ENCODE data around the gene SPATA21. TPM values are rescaled to one million over a fixed set of nuclear protein-coding genes. Genes with fewer than 3 reads are reported as not detected.

Gene SPATA21
- total RNA-seq, 2 experiments from 2014 or later = not detected

GRCh38 chr1:16402742-16403141, 34.5 kb downstream of the SPATA21 start:
- H3K4me1 Mint-ChIP-seq = no peaks in the 10 kb centered on the region
- H3K27me3 Mint-ChIP-seq = peaks cover 3% of the 10 kb centered on the region
- H3K9me3 Mint-ChIP-seq = no peaks in the 10 kb centered on the region
- no peak overlapping the region for H3K4me3 Mint-ChIP-seq
- ChIA-PET CTCF (no interaction called here), POLR2A (no interaction called here)
- H3K36me3 Mint-ChIP-seq (ENCODE audit: low read depth) = peaks cover 2% of the 10 kb centered on the region
- H3K27ac Mint-ChIP-seq = no peak overlapping the region
- DNase-seq = no peak

GRCh38 chr1:16398371-16398953, 38.8 kb downstream of the SPATA21 start:
- no peaks in the 10 kb centered on the region for H3K27me3 Mint-ChIP-seq
- H3K27ac Mint-ChIP-seq = no peak overlapping the region
- peaks cover 13% of the 10 kb centered on the region for H3K36me3 Mint-ChIP-seq (ENCODE audit: low read depth)
- DNase-seq = no peak
- ChIA-PET CTCF (no interaction called here), POLR2A (no interaction called here)
- H3K4me3 Mint-ChIP-seq = no peak overlapping the region
- peaks cover 8% of the 10 kb centered on the region for H3K4me1 Mint-ChIP-seq
- no peaks in the 10 kb centered on the region for H3K9me3 Mint-ChIP-seq

GRCh38 chr1:16397120-16397519, 40.1 kb downstream of the SPATA21 start:
- Mint-ChIP-seq H3K27ac (peak overlapping the region; percentile 74), H3K4me3 (no peak overlapping the region), H3K27me3 (no peaks in the 10 kb centered on the region), H3K4me1 (peaks cover 20% of the 10 kb centered on the region), H3K9me3 (no peaks in the 10 kb centered on the region), H3K36me3 (ENCODE audit: low read depth) (peaks cover 19% of the 10 kb centered on the region)
- DNase-seq = no peak
- ChIA-PET CTCF (no interaction called here), POLR2A (no interaction called here)

DNA sequence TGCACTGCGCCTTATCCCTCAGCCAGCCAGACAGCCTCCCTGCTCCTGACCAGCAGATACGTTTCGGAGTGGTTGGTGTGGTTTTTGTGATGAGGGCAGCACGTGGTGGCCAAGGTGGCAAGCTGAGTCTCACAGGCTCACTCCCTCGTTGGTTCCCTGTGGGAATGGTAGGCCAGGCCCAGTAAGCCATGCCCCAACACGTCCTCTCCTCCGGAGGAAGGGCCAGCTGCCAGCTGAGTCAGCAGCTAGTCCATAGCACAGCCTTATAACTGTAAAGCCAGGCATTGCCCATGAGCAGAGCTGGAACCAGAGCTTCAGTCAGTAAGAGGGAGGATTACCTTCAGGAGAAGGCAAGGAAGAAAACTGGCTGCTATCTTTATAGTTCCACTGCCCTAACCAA, 40.6 kb downstream of the SPATA21 start:
- CTCF ChIA-PET = interaction anchor here (0.8 kb wide), 1 partner anchor 14 kb away, joined by 3 read pairs; no protein-coding TSS in a partner anchor
- Mint-ChIP-seq H3K27ac (peak overlapping the region; percentile 64), H3K36me3 (ENCODE audit: low read depth) (peaks cover 19% of the 10 kb centered on the region)

GRCh38 chr1:16394977-16395376, 42.2 kb downstream of the SPATA21 start:
- CTCF ChIA-PET = interaction anchor here (1.3 kb wide), 1 partner anchor 19 kb away, joined by 3 read pairs; no protein-coding TSS in a partner anchor
- Mint-ChIP-seq H3K9me3 (no peaks in the 10 kb centered on the region), H3K4me3 (no peak overlapping the region), H3K36me3 (ENCODE audit: low read depth) (peaks cover 21% of the 10 kb centered on the region), H3K4me1 (peaks cover 42% of the 10 kb centered on the region), H3K27me3 (no peaks in the 10 kb centered on the region), H3K27ac (no peak overlapping the region)
- POLR2A ChIA-PET = no interaction called here
- DNase-seq = no peak

More for the DNA sequence above, 40.6 kb downstream of the SPATA21 start:
- H3K4me1 Mint-ChIP-seq = peaks cover 25% of the 10 kb centered on the region
- H3K27me3 Mint-ChIP-seq = no peaks in the 10 kb centered on the region
- POLR2A ChIA-PET = no interaction called here
- no peak overlapping the region for H3K4me3 Mint-ChIP-seq
- DNase-seq = no peak
- H3K9me3 Mint-ChIP-seq = no peaks in the 10 kb centered on the region

DNA sequence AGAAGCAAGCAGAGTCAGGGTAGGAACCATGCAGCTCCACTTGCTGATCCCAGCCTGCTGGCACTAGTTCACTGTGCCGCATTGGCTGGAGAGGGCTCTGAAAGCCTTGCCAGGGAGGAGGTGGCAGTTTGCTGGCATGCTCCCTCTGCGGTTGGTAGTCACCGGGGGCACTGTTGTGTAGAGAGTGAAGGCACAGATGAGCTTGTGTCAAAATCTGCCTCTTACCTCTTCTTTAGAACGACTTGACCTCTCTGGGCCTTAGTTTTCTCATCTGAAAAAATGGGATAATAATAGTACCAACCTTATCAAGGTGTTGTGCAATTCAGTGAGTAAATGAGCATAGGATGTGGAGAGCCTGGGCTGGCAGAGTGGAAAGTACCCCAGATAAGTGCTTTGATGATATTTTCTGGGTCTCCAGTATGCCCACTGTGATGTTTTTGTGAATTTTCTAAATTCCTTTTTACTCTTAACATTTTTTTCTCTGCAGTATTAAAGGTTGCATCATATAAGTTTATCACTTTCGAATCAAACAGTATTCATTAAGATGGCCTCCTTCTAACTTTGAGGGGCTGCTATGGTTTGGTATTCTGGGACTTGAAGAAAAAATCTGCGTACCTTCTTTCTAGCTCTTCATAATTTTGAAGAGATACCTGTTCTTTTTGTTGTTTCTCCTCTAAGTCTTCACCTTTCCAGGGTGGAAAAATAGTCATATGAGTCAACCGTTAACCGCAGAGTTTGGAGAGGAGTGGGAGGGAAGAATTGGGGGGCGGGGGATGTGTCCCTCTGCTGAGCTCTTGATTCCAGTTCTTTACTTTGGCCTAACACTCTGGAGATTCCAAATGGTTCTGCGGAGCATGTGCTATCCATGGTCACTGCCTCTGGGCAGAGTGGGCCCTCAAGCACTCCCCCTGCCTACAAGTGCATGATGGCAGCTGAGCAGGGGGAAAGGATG, 43.4 kb downstream of the SPATA21 start:
- Mint-ChIP-seq H3K9me3 (no peaks in the 10 kb centered on the region), H3K36me3 (ENCODE audit: low read depth) (peaks cover 19% of the 10 kb centered on the region), H3K27ac (no peak overlapping the region), H3K4me1 (peaks cover 47% of the 10 kb centered on the region), H3K4me3 (no peak overlapping the region), H3K27me3 (no peaks in the 10 kb centered on the region)
- POLR2A ChIA-PET = no interaction called here
- DNase-seq = no peak
- CTCF ChIA-PET = interaction anchor here (0.9 to 1.3 kb wide), 2 partner anchors 17 to 47 kb away, joined by 3 to 4 read pairs; partner anchors contain the start of gene NECAP2

GRCh38 chr1:16392740-16393569, 44.3 kb downstream of the SPATA21 start:
- H3K4me1 Mint-ChIP-seq = peaks cover 49% of the 10 kb centered on the region

DNA sequence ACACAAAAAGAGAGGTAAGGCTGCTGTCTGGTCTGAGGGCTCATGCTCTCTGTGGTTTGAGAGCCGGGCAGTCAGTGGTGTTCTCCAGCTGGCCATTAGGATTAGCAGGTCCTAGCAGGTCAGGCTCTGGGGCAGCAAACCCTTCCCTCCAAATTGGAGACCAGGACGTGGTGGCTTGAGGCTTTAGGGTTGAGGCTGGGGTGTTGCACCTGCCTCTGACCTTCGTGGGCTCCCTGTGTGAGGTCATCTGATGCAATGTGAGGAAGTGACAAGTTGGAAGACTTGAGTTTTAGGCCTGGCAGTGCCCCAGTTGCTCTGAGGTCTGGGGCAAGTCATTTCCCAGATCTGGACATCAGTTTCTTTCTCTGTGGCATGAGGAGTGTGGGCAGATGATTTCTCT, 45.8 kb downstream of the SPATA21 start:
- CTCF ChIA-PET = interaction anchor here (1.1 to 1.3 kb wide), 2 partner anchors 9 to 28 kb away, joined by 3 to 4 read pairs; no protein-coding TSS in a partner anchor

More at GRCh38 chr1:16392740-16393569, 44.3 kb downstream of the SPATA21 start:
- peak overlapping the region; percentile 43 for H3K27ac Mint-ChIP-seq
- H3K9me3 Mint-ChIP-seq = no peaks in the 10 kb centered on the region
- ChIA-PET CTCF (interaction anchor here (1.3 kb wide), 1 partner anchor 30 kb away, joined by 4 read pairs; no protein-coding TSS in a partner anchor), POLR2A (no interaction called here)
- no peak for DNase-seq
- H3K27me3 Mint-ChIP-seq = no peaks in the 10 kb centered on the region
- H3K36me3 Mint-ChIP-seq (ENCODE audit: low read depth) = peaks cover 19% of the 10 kb centered on the region
- H3K4me3 Mint-ChIP-seq = no peak overlapping the region

GRCh38 chr1:16387201-16388188, 49.7 kb downstream of the SPATA21 start:
- CTCF ChIA-PET = interaction anchor here (1.2 to 1.8 kb wide), 5 partner anchors 9 to 53 kb away, joined by 3 to 4 read pairs (median 4); partner anchors contain the start of gene NECAP2
- peak overlapping the region; percentile 91 for H3K27ac Mint-ChIP-seq
- H3K9me3 Mint-ChIP-seq = no peaks in the 10 kb centered on the region
- H3K4me1 Mint-ChIP-seq = peaks cover 73% of the 10 kb centered on the region
- H3K4me3 Mint-ChIP-seq = peak overlapping the region; percentile 68
- no peaks in the 10 kb centered on the region for H3K27me3 Mint-ChIP-seq
- DNase-seq = peak; percentile 32
- POLR2A ChIA-PET = interaction anchor here (0.7 kb wide), 1 partner anchor 27 kb away, joined by 3 read pairs; no protein-coding TSS in a partner anchor
- peaks cover 15% of the 10 kb centered on the region for H3K36me3 Mint-ChIP-seq (ENCODE audit: low read depth)

More for the DNA sequence above, 45.8 kb downstream of the SPATA21 start:
- Mint-ChIP-seq H3K27ac (peak overlapping the region; percentile 61), H3K36me3 (ENCODE audit: low read depth) (peaks cover 22% of the 10 kb centered on the region), H3K27me3 (no peaks in the 10 kb centered on the region), H3K9me3 (no peaks in the 10 kb centered on the region), H3K4me1 (peaks cover 55% of the 10 kb centered on the region), H3K4me3 (no peak overlapping the region)
- POLR2A ChIA-PET = no interaction called here
- DNase-seq = no peak

DNA sequence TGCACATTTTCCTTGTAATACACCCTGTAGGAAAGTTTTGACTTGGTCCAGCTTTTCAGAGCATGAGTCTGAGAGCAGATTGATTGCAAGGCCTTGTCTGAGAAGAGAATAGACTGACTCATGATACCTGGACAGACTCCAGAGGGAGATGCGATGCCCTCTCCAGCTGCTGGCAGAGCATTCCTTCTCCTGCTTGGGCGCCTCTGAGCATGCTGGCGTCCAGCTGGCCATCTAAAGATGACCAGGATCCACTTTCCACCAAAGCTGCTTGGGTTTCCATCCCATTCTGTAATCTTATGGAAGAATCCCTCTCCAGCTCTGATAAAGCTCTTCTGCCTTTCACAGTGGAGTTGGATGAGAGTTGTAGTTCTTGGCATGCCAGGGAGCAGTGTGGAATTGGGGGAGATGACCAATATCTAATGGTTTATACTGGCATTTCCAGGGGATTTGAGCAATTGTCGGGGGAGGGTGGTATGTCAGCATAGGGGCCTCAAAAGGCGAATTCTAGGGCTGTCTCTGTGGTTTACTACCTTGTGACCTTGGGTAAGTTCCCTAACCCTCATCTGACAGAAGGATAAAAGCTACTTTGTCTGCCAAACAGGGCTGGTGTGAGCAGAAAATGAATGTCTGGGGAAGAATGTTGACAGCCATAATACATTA, 50.6 kb downstream of the SPATA21 start:
- H3K4me3 Mint-ChIP-seq = peak overlapping the region; percentile 13
- POLR2A ChIA-PET = no interaction called here
- no peaks in the 10 kb centered on the region for H3K27me3 Mint-ChIP-seq

More for the DNA sequence above, 50.6 kb downstream of the SPATA21 start:
- Mint-ChIP-seq H3K27ac (peak overlapping the region; percentile 74), H3K36me3 (ENCODE audit: low read depth) (peaks cover 17% of the 10 kb centered on the region), H3K9me3 (no peaks in the 10 kb centered on the region), H3K4me1 (peaks cover 66% of the 10 kb centered on the region)
- CTCF ChIA-PET = interaction anchor here (1.4 to 1.8 kb wide), 4 partner anchors 11 to 54 kb away, joined by 3 to 4 read pairs (median 4); partner anchors contain the start of gene NECAP2
- DNase-seq = peak; percentile 18
